Upper lobe of left lung (tissue), 6 donors: ENCODE measurements around the gene PLEKHM2. TPM values are rescaled to one million over a fixed set of nuclear protein-coding genes. Genes with fewer than 3 reads are reported as not detected.

Source experiments
- ATAC-seq, 2 donors: fragments of 200-7000 bp; cut with Tn5 transposase; one replicate each; pipeline ENCODE4 v1.9.1; 2022; ENCODE audit warnings: mild to moderate bottlenecking in 2 of 2, moderate library complexity in 2 of 2; ENCODE audit not compliant: low FRiP score in 2 of 2
- DNase-seq, 2 donors: peaks; one replicate each; pipeline ENCODE4 v3.0.0-alpha.2; 2019 to 2020
- H3K27ac ChIP-seq, 4 donors: fragments of 200-600 bp; sonication (generic); one replicate each; pipeline ENCODE4 v1.5.1; 2016 to 2019
- H3K27me3 ChIP-seq, 4 donors: fragments of 200-600 bp; sonication (generic); one replicate each; pipeline ENCODE4 v1.5.1; 2017 to 2019
- H3K36me3 ChIP-seq, 4 donors: fragments of 200-600 bp; sonication (generic); one replicate each; pipeline ENCODE4 v1.5.1; 2016 to 2019
- H3K4me1 ChIP-seq, 4 donors: fragments of 200-600 bp; sonication (generic); one replicate each; pipeline ENCODE4 v1.5.1; 2018 to 2019
- H3K4me3 ChIP-seq, 4 donors: fragments of 200-600 bp; sonication (generic); one replicate each; pipeline ENCODE4 v1.5.1; 2017 to 2019; ENCODE audit warnings: mild to moderate bottlenecking in 2 of 4, moderate library complexity in 1 of 4
- H3K9me3 ChIP-seq, 4 donors: fragments of 200-600 bp; sonication (generic); one replicate each; pipeline ENCODE4 v1.5.1; 2018 to 2019
- EP300 ChIP-seq, 4 donors: sonication (generic); formaldehyde crosslinking; IDR thresholded peaks; one replicate each; pipeline ENCODE4 v1.5.1; 2017; ENCODE audit warnings: antibody characterized with exemption in 4 of 4, control low read depth in 2 of 4
- POLR2A ChIP-seq, 4 donors: fragments of 450-650 bp; IDR thresholded peaks; one replicate each; pipeline ENCODE4 v1.5.1; 2016 to 2017; ENCODE audit warnings: antibody characterized with exemption in 4 of 4, mild to moderate bottlenecking in 2 of 4
- POLR2AphosphoS5 ChIP-seq, 2 donors: sonication (generic); formaldehyde crosslinking; IDR thresholded peaks; one replicate each; pipeline ENCODE4 v1.5.1; 2017; ENCODE audit warnings: antibody characterized with exemption in 2 of 2
- WGBS, 2 donors: methylation state at CpG; one replicate each; pipeline ENCODE4 v1.1.5; 2017 to 2018; 5-methylcytosine and 5-hydroxymethylcytosine counted together
- total RNA-seq, 6 donors: library from RNA; depleted of rRNA in 4 of 6; stranded (reverse); fragments of >200 nt in 4 of 6; gene quantifications; one replicate each; pipeline versions ENCODE4 v1.1.0 to v1.2.1, GENCODE V29; 2016 to 2021
- TF ChIP-seq, protein P1 (sequence below), 6 experiments: fragments of 450-650 bp in 4 of 6; fragments of 200-600 bp in 2 of 6; sonication (generic) in 2 of 6; IDR thresholded peaks; one replicate each; pipeline ENCODE4 v1.5.1; 2016 to 2019; ENCODE audit warnings: antibody characterized with exemption in 6 of 6
- donor health status: DM: no; HTN: no; CAD: no; lungs with moderate emphysema.
- donor health status: DM: no; HTN: yes; CAD: no; lungs with severe emphysema.

Gene PLEKHM2
- total RNA-seq, 6 donors from 2014 or later: 50.3 to 120 (median 83.3) TPM

DNA sequence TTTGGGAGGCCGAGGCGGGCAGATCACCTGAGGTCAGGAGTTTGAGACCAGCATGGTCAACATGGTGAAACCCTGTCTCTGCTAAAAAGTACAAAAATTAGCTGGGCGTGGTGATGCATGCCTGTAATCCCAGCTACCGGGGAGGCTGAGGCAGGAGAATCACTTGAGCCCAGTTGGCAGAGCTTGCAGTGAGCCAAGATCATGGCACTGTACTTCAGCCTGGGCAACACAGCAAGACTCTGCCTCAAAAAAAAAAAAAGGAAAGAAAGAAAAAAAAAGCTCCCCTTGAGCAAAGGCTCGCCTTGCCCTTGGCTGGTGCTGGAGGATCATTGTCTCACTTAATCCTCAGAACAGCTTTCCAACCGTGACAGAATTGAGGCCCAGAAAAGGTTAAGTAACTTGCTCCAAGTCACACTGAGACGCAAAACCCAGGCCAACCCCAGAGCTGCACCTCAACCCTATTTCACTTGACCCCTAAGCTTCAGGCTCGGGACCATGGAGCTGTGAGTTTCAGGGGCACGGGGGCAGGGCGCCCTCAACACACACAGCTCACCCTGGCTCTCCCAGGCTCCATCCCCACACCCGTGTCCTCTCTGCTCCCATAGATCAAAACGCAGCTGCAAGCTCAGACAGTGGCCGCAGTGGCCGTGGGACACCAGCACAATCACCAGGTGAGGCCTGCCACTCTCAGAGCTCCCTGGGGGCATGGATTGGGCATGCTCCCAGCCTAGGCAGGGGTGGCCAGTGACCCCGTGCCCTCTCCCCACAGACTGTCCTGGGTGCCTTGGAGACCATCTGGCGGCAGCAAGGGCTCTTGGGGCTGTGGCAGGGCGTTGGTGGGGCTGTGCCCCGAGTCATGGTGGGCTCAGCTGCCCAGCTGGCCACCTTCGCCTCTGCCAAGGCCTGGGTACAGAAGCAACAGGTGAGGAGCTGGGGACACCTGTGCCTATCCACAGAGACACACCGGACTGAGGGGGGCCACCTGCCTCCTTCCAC is 53.5 kb downstream of the PLEKHM2 start:
- peaks cover 22 to 44% (median 31%) of the 10 kb centered on the region in 4 donors for H3K4me1 ChIP-seq
- ATAC-seq (no peak), DNase-seq (peak in 1 of 2 donors; percentile 72)
- TF ChIP-seq POLR2A (IDR thresholded peaks at IDR 0.05) (no peak), EP300 (IDR thresholded peaks at IDR 0.05) (no peak), POLR2AphosphoS5 (IDR thresholded peaks at IDR 0.05) (no peak)
- TF ChIP-seq, protein P1, sequence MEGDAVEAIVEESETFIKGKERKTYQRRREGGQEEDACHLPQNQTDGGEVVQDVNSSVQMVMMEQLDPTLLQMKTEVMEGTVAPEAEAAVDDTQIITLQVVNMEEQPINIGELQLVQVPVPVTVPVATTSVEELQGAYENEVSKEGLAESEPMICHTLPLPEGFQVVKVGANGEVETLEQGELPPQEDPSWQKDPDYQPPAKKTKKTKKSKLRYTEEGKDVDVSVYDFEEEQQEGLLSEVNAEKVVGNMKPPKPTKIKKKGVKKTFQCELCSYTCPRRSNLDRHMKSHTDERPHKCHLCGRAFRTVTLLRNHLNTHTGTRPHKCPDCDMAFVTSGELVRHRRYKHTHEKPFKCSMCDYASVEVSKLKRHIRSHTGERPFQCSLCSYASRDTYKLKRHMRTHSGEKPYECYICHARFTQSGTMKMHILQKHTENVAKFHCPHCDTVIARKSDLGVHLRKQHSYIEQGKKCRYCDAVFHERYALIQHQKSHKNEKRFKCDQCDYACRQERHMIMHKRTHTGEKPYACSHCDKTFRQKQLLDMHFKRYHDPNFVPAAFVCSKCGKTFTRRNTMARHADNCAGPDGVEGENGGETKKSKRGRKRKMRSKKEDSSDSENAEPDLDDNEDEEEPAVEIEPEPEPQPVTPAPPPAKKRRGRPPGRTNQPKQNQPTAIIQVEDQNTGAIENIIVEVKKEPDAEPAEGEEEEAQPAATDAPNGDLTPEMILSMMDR (IDR thresholded peaks at IDR 0.05): no peak
- H3K27me3 ChIP-seq: no peaks in the 10 kb centered on the region
- peaks cover 7 to 27% (median 20%) of the 10 kb centered on the region in 4 donors for H3K36me3 ChIP-seq
- no peaks in the 10 kb centered on the region for H3K9me3 ChIP-seq
- no peak overlapping the region for H3K4me3 ChIP-seq
- H3K27ac ChIP-seq: no peak overlapping the region
- WGBS, 2 donors: 80 to 89% methylated on average over 12 to 16 of the region's 20 CpGs

DNA sequence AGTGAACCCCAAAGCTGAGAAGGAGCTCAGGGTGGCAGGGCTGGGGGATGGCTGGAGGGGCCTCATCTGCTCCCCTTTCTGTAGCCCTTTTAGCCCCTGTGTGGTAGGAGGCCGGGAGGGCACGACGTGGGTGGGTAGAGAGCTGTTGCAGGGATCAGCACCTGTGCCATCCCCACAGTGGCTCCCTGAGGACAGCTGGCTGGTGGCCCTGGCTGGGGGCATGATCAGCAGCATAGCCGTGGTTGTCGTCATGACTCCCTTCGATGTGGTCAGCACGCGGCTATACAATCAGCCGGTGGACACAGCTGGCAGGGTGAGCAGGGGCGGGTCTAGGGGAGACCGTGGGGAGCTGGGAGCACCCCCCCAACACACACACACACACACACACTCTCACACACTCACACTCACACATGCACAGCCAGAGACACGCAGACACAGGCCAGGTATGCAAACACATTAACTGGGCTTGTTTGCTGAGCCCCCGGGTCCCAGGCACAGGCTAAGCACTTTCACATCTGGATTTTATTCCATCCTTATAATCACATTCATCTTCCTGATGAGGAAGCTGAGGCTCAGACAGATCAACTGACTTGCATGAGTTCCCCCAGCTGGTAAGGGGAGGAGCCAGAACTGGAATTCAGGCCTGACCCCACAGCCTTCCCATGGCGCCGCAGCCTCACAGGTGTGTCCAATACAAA is 54.4 kb downstream of the PLEKHM2 start:
- Histone ChIP-seq H3K36me3 (peaks cover 0 to 18% (median 11%) of the 10 kb centered on the region in 4 donors), H3K4me3 (no peak overlapping the region), H3K4me1 (peaks cover 22 to 44% (median 30%) of the 10 kb centered on the region in 4 donors), H3K27me3 (no peaks in the 10 kb centered on the region), H3K27ac (peak overlapping the region in 1 of 4 donors; percentile 11), H3K9me3 (no peaks in the 10 kb centered on the region)
- TF ChIP-seq, protein P1 (IDR thresholded peaks at IDR 0.05): no peak
- TF ChIP-seq POLR2AphosphoS5 (IDR thresholded peaks at IDR 0.05) (no peak), POLR2A (IDR thresholded peaks at IDR 0.05) (no peak)
- DNase-seq (peak in 1 of 2 donors; percentile 60), ATAC-seq (no peak)
- 92 to 94% methylated on average over 6 to 15 of the region's 15 CpGs for WGBS, 2 donors

GRCh38 chr1:15739259-15739658 is 55.1 kb downstream of the PLEKHM2 start:
- peak overlapping the region in 1 of 4 donors; percentile 11 for H3K27ac ChIP-seq
- H3K9me3 ChIP-seq: no peaks in the 10 kb centered on the region
- TF ChIP-seq EP300 (IDR thresholded peaks at IDR 0.05) (no peak), POLR2AphosphoS5 (IDR thresholded peaks at IDR 0.05) (no peak), POLR2A (IDR thresholded peaks at IDR 0.05) (no peak)
- TF ChIP-seq, protein P1 (IDR thresholded peaks at IDR 0.05): no peak
- H3K4me3 ChIP-seq: no peak overlapping the region
- H3K36me3 ChIP-seq: peaks cover 0 to 11% (median 4%) of the 10 kb centered on the region in 4 donors
- ATAC-seq (no peak), DNase-seq (peak in 1 of 2 donors; percentile 78)
- H3K27me3 ChIP-seq: no peaks in the 10 kb centered on the region
- peaks cover 22 to 42% (median 30%) of the 10 kb centered on the region in 4 donors for H3K4me1 ChIP-seq
- WGBS, 2 donors: 61 to 71% methylated on average over 5 to 8 of the region's 16 CpGs

GRCh38 chr1:15739745-15740144 is 55.6 kb downstream of the PLEKHM2 start:
- no peaks in the 10 kb centered on the region for H3K9me3 ChIP-seq
- TF ChIP-seq, protein P1 (IDR thresholded peaks at IDR 0.05): no peak
- no peak for TF ChIP-seq POLR2AphosphoS5 (IDR thresholded peaks at IDR 0.05)
- TF ChIP-seq EP300 (IDR thresholded peaks at IDR 0.05): no peak
- no peak for TF ChIP-seq POLR2A (IDR thresholded peaks at IDR 0.05)
- no peaks in the 10 kb centered on the region for H3K27me3 ChIP-seq
- no peak overlapping the region for H3K27ac ChIP-seq
- WGBS, 2 donors: 88 to 100% methylated on average over 5 to 7 of the region's 7 CpGs
- H3K36me3 ChIP-seq: peaks cover 0 to 6% (median 2%) of the 10 kb centered on the region in 4 donors
- DNase-seq (no peak), ATAC-seq (no peak)
- no peak overlapping the region for H3K4me3 ChIP-seq
- H3K4me1 ChIP-seq: peaks cover 22 to 37% (median 29%) of the 10 kb centered on the region in 4 donors
